Posterior vena cava (tissue), 2 donors: Measurements from ENCODE around the gene ZNF142. TPM values are rescaled to one million over a fixed set of nuclear protein-coding genes. Genes with fewer than 3 reads are reported as not detected.

Experiments used
- DNase-seq: peaks from one replicate; pipeline ENCODE4 v3.0.0-alpha.2; 2020; ENCODE audit warnings: low spot score
- intact Hi-C, 2 donors: fragments of 100-400 bp; cut with DNase I; formaldehyde crosslinking; loops; one replicate each; pipeline versions ENCODE4 v1.14.1 to v1.14.2; 2022 to 2023
- total RNA-seq, 2 donors: library from RNA; stranded (reverse); fragmentation: NEBNext Ultra II Directional; extraction: Animal tissue kit (Norgen Biotek cat#: 25700); gene quantifications; one replicate each; pipeline ENCODE4 v1.2.1, GENCODE V29; 2021
- donor health status: DM: yes; HTN: yes; CAD: no.
- donor health status: DM: yes; HTN: yes; CAD: no.

The ZNF142 gene
- total RNA-seq, 2 donors from 2014 or later: 19.4 to 23.7 TPM

DNA sequence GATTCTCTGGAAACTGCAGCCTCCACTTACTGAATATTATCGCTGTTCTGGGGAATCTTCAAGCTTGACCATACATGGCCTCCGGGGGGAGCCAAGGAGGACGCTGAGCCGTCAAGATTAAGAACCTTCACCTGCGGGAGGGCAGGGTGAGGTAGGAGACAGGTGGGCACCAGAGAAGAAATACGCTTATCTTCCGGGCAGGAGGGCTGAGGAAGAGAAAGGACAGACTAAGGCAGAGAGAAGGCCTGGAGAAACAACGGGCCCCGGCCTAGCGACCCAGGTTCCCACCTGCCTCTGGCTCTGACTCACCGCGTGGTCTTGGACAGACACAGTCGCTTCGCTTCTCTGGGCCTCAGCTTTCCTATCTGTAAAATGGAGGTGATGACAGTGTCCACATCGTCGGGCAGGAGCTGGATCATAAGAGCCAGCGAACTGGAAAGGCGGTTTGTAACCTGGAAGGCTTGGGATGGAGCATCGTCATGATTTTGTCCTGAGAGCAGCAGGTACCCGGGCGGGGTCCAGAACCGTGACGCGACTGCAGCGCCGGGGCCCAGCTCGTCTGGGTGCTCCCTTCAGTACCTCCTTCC is 659 bp downstream of the ZNF142 start:
- no peak for DNase-seq
- intact Hi-C loops: no loop called here

DNA sequence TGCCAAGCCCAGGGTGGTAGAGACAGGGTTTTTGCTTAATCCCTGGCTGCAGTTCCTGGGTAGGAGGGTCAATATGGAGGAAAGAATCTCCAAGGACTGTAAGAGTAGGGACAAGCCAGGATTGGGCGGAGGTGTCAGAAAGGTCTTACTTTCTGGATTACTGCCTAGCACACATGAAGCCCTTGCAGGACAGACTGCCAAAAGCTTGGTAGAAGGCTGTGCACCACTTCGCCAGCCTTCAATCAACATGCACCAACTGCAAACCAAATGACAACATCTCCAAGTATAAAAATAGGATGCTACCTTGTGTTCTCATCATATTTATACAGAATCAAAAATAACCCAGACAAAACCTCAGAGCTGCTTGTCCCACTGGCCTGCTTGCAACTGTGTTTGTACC is 3.7 kb downstream of the ZNF142 start:
- no peak for DNase-seq
- intact Hi-C loops: no loop called here

DNA sequence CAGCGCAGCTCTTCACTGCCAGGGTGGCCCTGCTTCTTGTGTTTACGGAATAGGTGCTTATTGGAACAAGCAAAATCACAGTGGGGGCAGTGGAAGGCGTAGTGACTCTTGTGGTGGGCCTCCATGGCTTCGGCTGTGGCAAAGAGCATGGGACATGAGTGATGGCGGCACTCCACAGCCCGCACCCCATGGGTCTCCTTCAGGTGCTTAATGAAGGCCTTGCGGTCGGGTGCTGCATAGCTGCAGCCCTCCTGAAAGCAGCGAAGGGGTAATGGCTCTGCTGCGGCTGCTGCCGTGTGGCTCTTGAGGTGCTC is 10.7 kb downstream of the ZNF142 start:
- intact Hi-C loops: loop anchor here in 1 of 2 donors (10.0 kb wide), 1 partner anchor 224 kb away; no protein-coding TSS in a partner anchor
- no peak for DNase-seq

DNA sequence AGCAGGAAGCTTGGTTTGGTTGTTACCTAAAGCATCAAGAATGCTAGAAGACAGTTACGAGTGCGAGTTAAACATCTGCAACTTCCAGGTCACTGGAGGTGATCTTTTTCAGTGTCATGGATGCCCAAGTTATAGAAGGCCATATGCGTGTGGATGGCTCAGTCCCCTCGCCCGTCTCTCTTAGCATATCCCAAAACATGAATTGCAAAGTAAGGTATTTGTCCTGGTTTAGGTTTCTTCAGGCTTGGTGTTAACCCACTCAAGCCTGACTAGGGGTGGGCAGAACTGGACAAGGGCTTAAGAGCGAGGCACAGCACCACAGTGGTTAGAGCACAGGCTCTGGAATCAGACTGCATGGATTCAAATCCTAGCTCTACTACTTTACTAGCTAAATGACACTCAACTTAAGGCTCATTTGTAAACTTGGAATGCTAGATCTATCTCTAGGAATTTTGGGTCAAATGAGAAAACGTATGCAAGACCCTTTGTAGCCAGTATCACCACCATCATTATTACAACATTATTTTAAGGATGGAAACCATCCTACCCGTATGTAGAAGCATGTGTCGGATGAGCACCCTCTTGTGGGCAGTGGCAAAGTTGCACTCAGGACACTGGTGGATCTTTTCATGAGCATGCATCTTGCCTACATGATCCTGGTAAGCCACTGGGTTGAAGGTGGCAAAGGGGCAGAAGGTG is 11.2 kb downstream of the ZNF142 start:
- intact Hi-C loops: loop anchor here in 1 of 2 donors (10.0 kb wide), 1 partner anchor 223 kb away; no protein-coding TSS in a partner anchor
- DNase-seq: no peak

DNA sequence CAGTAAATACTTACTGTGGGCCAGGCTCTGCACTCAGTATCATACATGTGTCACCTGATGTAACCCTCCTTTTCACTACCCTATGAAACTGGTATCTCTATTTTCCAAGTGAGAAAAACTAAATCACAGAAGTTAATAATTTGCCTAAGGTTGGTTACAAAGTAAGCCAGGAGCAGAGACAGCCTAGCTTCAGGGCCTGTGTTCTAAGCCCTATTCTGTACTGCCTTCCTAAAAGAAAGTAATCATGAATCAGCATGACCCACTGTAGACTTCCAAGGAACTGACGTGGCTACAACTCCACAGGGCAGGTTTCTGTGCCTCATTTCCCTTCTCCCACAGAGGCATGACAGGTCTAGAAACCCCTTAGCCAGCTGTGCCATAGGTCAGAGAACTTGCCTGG is 14.3 kb downstream of the ZNF142 start:
- intact Hi-C loops: loop anchor here in 1 of 2 donors (10.0 kb wide), 1 partner anchor 220 kb away; no protein-coding TSS in a partner anchor
- DNase-seq: no peak

DNA sequence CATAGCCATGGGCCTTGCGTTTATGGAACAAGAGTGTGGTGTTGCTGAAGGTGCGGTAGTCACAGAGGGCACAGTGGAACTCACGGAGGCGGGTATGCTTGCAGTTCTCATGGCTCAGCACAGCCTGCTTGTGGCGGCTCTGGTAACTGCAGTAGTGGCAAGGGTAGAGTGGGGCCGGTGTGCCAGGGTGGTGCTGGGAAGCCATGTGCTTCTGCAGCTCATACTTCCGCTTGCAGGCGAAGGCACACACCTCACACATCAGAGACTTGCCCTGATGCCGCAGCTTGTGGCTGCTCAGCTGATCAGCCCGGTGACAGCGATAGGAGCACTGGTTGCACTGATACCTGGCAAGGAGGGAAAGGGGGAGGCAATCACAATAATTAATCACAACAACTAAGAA is 14.7 kb downstream of the ZNF142 start:
- no peak for DNase-seq
- intact Hi-C loops: loop anchor here in 1 of 2 donors (10.0 kb wide), 1 partner anchor 220 kb away; no protein-coding TSS in a partner anchor

DNA sequence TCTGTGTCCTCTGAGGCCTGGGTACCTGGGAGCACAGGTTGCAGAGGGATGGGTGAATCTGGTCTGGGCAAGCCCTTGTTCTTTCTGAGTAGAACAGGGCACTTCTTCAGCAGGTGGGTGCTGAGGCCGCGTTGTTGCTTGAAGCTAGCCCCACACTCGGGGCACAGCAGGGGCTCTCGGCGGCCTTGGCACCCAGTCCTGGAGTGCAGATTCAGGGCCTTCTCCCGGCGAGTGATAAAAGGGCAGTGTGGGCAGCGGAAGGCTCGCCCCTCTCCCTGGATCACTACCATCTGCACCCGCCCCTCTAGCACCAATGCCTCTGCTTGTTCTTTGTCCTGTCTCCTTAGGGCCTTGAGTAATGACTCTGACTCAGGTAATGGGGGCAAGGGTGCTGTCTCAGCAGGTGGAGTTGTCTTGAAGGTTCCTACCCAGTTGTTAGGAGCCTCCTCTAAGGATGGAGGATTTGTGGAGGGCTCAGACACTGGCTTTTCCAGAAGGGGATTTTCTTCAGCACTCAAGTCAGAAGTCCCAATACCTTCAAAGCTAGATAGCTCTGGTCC is 15.6 kb downstream of the ZNF142 start:
- intact Hi-C loops: loop anchor here in 1 of 2 donors (10.0 kb wide), 1 partner anchor 219 kb away; no protein-coding TSS in a partner anchor
- DNase-seq: no peak

DNA sequence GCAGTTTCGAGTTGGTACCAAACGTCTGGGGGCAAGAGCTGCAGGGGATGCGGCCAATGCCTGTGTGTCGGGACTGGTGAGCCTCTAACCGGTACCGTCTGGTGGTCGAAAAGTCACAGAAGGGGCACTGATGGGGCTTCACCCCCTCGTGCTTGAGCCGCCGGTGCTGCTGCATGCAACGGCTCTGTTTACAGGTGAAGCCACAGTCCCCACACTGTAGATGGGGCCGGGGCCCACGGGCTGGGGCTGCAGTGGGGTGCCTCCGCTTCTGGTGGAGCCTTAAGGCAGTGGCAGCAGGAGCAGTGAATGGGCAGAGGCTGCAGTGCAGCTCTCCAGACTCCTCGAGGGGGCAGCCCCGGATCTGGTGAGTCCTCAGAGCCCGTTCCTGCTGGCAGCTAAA is 16.6 kb downstream of the ZNF142 start:
- no peak for DNase-seq
- intact Hi-C loops: loop anchor here in 1 of 2 donors (10.0 kb wide), 1 partner anchor 218 kb away; no protein-coding TSS in a partner anchor

DNA sequence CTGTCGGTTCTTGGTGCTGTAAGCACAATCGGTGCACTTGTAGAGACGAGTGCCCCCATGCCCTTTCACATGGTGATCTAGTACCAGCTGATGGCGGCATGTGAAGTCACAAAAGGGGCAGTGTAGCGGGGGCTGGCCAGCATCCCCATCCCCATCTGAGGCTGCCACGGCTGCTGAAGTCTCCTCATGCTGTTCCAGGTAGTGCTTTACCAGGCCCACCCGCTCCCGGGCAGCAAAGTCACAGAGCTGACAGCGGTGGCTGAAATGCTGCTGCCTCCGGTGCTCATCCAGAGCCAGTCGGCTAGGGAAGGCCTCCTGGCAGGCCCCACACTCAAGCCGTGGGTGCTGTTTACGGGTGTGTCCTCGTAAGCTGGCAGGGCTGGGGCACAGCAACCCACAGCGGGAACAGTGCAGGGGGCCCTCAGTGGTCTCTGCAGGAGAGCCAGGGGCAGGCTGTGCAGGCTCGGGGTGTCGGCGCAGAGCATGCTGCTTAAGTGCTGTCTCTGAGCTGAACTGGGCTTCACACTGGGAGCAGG is 17.2 kb downstream of the ZNF142 start:
- peak; percentile 66 for DNase-seq
- intact Hi-C loops: loop anchor here in 1 of 2 donors (10.0 kb wide), 1 partner anchor 217 kb away; no protein-coding TSS in a partner anchor

DNA sequence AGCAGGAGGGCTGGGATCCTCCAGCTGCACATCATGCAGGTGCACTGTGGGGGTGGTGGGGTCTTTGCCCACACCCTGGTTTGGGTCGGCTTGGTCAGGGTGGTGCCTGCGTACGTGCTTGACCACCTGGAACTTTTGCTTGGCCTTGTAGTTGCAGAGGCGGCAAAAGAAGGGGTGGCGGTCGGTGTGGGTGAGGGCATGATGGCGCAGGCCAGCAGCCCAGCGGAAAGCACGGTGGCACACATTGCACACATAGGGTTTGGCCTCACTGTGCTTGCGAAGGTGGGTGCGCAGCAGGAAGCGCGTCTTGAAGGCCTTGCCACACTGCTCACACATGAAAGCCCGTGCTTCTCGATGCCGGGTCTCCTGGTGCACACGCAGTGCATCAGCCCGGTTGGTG is 21.1 kb downstream of the ZNF142 start:
- DNase-seq: no peak
- intact Hi-C loops: no loop called here

DNA sequence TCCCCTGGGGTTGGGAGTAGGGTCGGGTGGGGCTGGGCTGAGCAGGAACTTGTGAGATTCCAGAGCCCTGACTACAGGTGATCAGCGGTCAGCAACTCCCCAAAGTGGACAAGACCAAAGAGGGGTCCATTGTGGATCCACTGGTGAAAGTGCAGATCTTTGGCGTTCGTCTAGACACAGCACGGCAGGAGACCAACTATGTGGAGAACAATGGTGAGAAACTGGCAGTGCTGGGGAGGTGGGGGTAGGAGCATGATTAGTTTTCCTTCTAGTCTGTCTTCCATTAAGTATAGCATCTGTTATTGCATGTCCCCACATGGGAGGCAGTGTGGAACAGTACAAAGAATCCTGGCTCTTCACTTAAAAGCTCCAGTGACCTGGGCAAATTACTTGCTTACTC is 23.7 kb downstream of the ZNF142 start:
- intact Hi-C loops: no loop called here

DNA sequence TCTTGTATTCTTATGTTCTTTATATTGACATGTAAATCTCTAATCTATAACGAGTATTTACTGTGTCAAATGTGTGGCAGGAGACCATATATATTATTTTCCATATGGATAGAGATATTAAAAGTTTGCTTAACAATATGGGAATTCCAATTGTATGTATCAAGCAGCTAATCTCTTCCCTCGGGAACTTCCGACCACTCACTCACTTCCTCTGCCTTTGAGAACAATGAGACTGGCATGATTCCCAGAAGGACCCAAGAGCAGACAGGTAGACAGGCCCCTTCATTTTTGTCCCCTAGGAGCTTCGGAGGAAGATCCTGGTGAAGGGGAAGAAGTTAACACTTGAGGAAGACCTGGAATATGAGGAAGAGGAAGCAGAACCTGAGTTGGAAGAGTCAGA is 27.6 kb downstream of the ZNF142 start:
- no peak for DNase-seq
- intact Hi-C loops: no loop called here

More for the DNA sequence above, 23.7 kb downstream of the ZNF142 start:
- no peak for DNase-seq

DNA sequence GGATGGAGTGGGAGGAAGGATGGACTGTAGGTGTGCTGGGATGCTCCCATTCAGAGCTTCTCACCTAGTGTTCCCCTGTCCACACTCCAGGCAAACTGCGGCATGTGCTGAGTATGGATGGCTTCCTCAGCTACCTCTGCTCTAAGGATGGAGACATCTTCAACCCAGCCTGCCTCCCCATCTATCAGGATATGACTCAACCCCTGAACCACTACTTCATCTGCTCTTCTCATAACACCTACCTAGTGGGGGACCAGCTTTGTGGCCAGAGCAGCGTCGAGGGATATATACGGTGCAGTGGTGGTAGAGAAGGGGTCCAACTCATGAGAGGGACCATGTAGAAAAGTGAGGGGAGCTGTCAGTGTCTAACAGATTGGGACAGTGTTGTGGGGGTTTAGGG is 31.5 kb downstream of the ZNF142 start:
- DNase-seq: no peak
- intact Hi-C loops: no loop called here

DNA sequence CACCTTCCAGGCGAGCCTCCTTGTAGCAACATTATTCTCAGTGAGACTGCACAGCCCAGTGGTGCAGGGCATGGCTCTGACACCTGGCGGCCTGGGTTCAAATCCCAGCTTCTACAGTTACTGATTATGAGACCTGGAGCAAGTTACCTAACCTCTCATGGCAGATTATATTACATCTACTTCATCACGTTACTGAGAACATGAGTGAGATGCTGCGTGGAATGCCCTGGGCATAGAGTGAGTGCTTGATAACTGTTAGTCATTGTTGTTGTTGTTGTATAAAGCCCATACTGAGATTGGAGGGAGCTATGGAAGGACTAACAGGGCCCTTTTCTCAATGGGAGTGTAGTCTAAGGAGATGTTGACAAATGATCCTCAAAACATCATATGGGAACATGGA is 33.1 kb downstream of the ZNF142 start:
- DNase-seq: no peak
- intact Hi-C loops: no loop called here

DNA sequence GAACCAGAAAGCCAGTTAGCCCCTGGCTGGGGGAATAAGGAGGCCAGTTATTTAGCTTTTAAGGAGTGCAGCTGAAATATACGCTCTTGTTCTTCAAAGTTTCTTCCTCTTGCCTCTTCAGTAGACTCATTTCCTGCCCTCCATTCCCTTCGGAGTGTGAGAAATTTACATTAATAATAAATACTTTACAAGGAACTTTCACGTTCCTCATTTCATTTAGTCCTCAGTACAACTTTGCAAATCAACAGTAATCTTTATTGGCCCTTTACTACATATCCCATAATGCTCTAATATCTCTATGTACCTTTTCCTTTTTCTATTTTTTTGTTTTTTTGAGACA is 36.1 kb downstream of the ZNF142 start:
- DNase-seq: no peak
- intact Hi-C loops: no loop called here

DNA sequence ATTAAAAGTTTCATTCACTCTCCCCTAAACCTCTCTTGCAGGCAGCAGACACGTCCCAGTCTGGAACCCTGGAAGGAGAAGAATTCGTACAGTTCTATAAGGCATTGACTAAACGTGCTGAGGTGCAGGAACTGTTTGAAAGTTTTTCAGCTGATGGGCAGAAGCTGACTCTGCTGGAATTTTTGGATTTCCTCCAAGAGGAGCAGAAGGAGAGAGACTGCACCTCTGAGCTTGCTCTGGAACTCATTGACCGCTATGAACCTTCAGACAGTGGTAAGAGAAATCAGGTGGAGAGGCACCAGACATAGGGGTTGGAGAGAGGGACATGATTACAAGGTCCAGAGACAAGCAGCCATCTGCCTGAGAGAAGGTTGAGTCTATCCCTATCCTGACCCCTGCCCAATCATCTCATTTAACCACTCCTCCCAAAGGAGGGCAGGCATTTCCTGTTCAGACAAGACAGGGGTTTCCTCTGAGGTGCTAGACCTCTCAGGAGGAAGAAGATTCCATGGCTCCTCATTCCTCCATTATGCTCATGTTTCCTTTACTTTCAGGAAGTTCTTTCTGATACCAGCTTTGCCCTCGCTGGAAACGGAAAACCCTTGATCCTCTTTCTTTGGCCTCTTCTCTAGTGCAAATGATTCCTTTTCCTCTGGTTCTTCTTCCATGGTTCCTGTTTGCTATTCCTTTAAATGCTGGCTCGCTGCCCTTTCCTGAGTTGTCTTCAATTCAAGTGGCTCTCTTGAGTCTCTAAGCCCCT is 36.6 kb downstream of the ZNF142 start:
- intact Hi-C loops: no loop called here
- DNase-seq: no peak

DNA sequence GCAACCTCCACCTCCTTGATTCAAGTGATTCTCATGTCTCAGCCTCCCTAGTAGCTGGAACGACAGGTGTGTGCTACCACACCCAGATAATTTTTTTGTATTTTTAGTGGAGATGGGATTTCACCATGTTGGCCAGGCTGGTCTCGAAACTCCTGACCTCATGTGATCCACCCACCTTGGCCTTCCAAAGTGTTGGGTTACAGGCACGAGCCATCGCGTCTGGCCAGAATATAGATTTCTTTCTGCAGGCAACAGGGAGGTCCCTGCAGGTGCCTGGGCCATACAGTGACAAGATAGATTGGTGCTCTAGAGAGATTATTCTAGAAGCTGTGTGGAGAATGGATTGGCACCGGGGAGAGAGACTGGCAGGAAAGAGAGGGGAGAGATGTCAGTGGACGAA is 38.4 kb downstream of the ZNF142 start:
- intact Hi-C loops: no loop called here
- DNase-seq: no peak

DNA sequence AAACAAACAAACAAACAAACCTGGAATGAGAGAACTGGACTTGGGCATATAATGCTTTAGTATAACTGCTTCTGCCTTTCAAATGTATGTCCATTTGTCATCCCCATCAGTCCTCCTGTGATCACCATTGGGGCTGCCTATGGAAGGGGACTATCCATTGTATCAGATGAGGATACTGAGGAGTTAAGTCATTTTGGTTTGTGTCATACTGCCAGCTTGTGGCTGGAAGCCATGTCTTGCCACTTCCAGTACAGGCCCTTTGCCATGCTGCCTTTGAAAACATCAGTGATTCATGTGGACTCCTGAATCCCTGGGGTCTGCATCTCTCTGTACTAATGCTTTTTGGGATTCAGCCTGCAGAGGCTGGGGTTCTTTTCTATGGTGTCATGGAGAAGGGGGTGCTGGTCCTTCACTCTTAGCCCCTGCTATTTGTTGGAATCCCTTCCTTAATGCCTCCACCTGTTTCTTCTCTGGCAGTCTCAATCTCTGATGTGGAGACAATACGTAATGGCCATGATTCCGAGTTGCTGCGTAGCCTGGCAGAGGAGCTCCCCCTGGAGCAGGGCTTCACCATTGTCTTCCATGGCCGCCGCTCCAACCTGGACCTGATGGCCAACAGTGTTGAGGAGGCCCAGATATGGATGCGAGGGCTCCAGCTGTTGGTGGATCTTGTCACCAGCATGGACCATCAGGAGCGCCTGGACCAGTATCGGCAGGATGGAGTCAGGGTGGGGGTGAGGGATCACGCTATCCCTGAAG is 41.1 kb downstream of the ZNF142 start:
- no peak for DNase-seq
- intact Hi-C loops: no loop called here

DNA sequence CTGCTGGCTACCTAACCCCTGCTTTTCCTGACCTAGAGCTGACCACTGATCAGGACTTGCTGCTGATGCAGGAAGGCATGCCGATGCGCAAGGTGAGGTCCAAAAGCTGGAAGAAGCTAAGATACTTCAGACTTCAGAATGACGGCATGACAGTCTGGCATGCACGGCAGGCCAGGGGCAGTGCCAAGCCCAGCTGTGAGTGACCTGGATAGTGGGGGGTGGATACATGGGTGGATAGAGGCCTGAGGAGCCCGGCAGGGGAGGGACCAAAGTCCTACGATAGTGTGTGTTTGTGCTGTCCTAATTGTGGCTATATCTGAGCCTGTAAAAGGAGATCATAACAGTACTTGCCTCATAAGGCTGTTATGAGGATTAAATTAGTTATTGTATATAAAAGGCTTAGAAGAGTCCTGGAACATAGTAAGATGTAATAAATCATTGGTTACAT is 43.5 kb downstream of the ZNF142 start:
- DNase-seq: peak; percentile 38
- intact Hi-C loops: no loop called here
